Uterus (tissue), 4 donors: ENCODE measurements around the gene HEG1. TPM values are rescaled to one million over a fixed set of nuclear protein-coding genes. Genes with fewer than 3 reads are reported as not detected.

ENCODE experiments used
- DNase-seq, 2 donors: peaks; one replicate each; pipeline ENCODE4 v3.0.0-alpha.2; 2019 to 2020
- H3K27ac ChIP-seq, 2 donors: fragments of 200-600 bp; sonication (generic); 1 replicate in 1 of 2; 2 replicates in 1 of 2; pipeline ENCODE4 v1.5.1; 2016 to 2018
- H3K27me3 ChIP-seq, 2 donors: fragments of 200-600 bp; sonication (generic); one replicate each; pipeline ENCODE4 v1.5.1; 2018 to 2019; ENCODE audit warnings: control low read depth in 1 of 2
- H3K36me3 ChIP-seq, 2 donors: fragments of 200-600 bp; sonication (generic); one replicate each; pipeline ENCODE4 v1.5.1; 2019; ENCODE audit warnings: control low read depth in 1 of 2
- H3K4me1 ChIP-seq, 2 donors: fragments of 200-600 bp; sonication (generic); one replicate each; pipeline ENCODE4 v1.5.1; 2018 to 2019; ENCODE audit warnings: control low read depth in 1 of 2
- H3K4me3 ChIP-seq, 2 donors: fragments of 200-600 bp; sonication (generic); 1 replicate in 1 of 2; 2 replicates in 1 of 2; pipeline ENCODE4 v1.5.1; 2018 to 2019; ENCODE audit warnings: mild to moderate bottlenecking in 1 of 2
- H3K9me3 ChIP-seq, 2 donors: fragments of 200-600 bp; sonication (generic); one replicate each; pipeline ENCODE4 v1.5.1; 2019; ENCODE audit warnings: control low read depth in 1 of 2
- CTCF ChIP-seq, 4 experiments: fragments of 200-600 bp in 2 of 4; fragments of 450-650 bp in 2 of 4; sonication (generic) in 2 of 4; IDR thresholded peaks; one replicate each; pipeline ENCODE4 v1.5.1; 2016 to 2019; ENCODE audit warnings: antibody characterized with exemption in 4 of 4, mild to moderate bottlenecking in 2 of 4, moderate library complexity in 1 of 4
- POLR2A ChIP-seq, 2 donors: fragments of 450-650 bp; IDR thresholded peaks; one replicate each; pipeline ENCODE4 v1.6.1; 2016; ENCODE audit warnings: antibody characterized with exemption in 2 of 2, mild to moderate bottlenecking in 1 of 2, moderate library complexity in 1 of 2
- intact Hi-C: fragments of 100-400 bp; cut with DNase I; formaldehyde crosslinking; loops from one replicate; pipeline ENCODE4 v1.15.1; 2023; ENCODE audit warnings: low total_unique reads
- total RNA-seq, 4 donors: library from RNA; depleted of rRNA in 3 of 4; stranded (reverse); fragments of >200 nt in 3 of 4; gene quantifications; one replicate each; pipeline versions ENCODE4 v1.1.0 to v1.2.4, GENCODE V29; 2014 to 2023
- donor health status: DM: yes; HTN: yes; CAD: no.

The HEG1 gene
- total RNA-seq, 4 donors from 2014 or later = 64.8 to 97.0 (median 71.7) TPM

GRCh38 chr3:124992041-124992440 lies 63.8 kb downstream of the HEG1 start:
- DNase-seq = no peak
- Histone ChIP-seq H3K27ac (no peak overlapping the region), H3K27me3 (no peaks in the 10 kb centered on the region), H3K9me3 (no peaks in the 10 kb centered on the region), H3K4me1 (no peaks in the 10 kb centered on the region), H3K4me3 (no peak overlapping the region), H3K36me3 (no peaks in the 10 kb centered on the region)
- intact Hi-C loops = loop anchor here (10.0 kb wide), 1 partner anchor 443 kb away; no protein-coding TSS in a partner anchor
- TF ChIP-seq CTCF (IDR thresholded peaks at IDR 0.05) (no peak), POLR2A (IDR thresholded peaks at IDR 0.05) (no peak)

- Histone ChIP-seq H3K9me3 (no peaks in the 10 kb centered on the region), H3K27ac (peak overlapping the region; percentile 47 to 73), H3K4me3 (no peak overlapping the region), H3K36me3 (no peaks in the 10 kb centered on the region), H3K4me1 (no peaks in the 10 kb centered on the region), H3K27me3 (no peaks in the 10 kb centered on the region)
- intact Hi-C loops = no loop called here
- DNase-seq = no peak
- TF ChIP-seq CTCF (IDR thresholded peaks at IDR 0.05) (peak in 1 of 4 experiments; percentile 26), POLR2A (IDR thresholded peaks at IDR 0.05) (no peak)
Measured at GRCh38 chr3:124986192-124987143, 69.3 kb downstream of the HEG1 start.

GRCh38 chr3:124985349-124985748 lies 70.4 kb downstream of the HEG1 start:
- H3K4me3 ChIP-seq = no peak overlapping the region
- H3K27ac ChIP-seq = peak overlapping the region; percentile 47 to 73
- H3K27me3 ChIP-seq = no peaks in the 10 kb centered on the region
- DNase-seq = no peak
- intact Hi-C loops = no loop called here
- H3K36me3 ChIP-seq = no peaks in the 10 kb centered on the region
- H3K4me1 ChIP-seq = no peaks in the 10 kb centered on the region
- no peaks in the 10 kb centered on the region for H3K9me3 ChIP-seq
- TF ChIP-seq CTCF (IDR thresholded peaks at IDR 0.05) (no peak), POLR2A (IDR thresholded peaks at IDR 0.05) (no peak)

GRCh38 chr3:124984754-124985153 lies 71.0 kb downstream of the HEG1 start:
- Histone ChIP-seq H3K9me3 (no peaks in the 10 kb centered on the region), H3K4me1 (no peaks in the 10 kb centered on the region), H3K27me3 (no peaks in the 10 kb centered on the region), H3K27ac (peak overlapping the region; percentile 38 to 73), H3K4me3 (no peak overlapping the region), H3K36me3 (no peaks in the 10 kb centered on the region)
- intact Hi-C loops = no loop called here
- no peak for DNase-seq
- no peak for TF ChIP-seq POLR2A (IDR thresholded peaks at IDR 0.05)
- TF ChIP-seq CTCF (IDR thresholded peaks at IDR 0.05) = no peak

GRCh38 chr3:124982855-124983254 lies 72.9 kb downstream of the HEG1 start:
- no peaks in the 10 kb centered on the region for H3K4me1 ChIP-seq
- H3K36me3 ChIP-seq = no peaks in the 10 kb centered on the region
- no peak for DNase-seq
- TF ChIP-seq CTCF (IDR thresholded peaks at IDR 0.05) (no peak), POLR2A (IDR thresholded peaks at IDR 0.05) (no peak)
- intact Hi-C loops = no loop called here
- no peak overlapping the region for H3K4me3 ChIP-seq
- H3K27ac ChIP-seq = no peak overlapping the region
- no peaks in the 10 kb centered on the region for H3K9me3 ChIP-seq
- H3K27me3 ChIP-seq = no peaks in the 10 kb centered on the region
